ENCODE data around the gene CWC22.

CWC22 gene

GRCh38 chr2:179898873-179899272, 108.2 kb downstream of the CWC22 start:
- TF ChIP-seq CTCF (IDR thresholded peaks at IDR 0.05; ENCODE audit: insufficient read depth, low read length) (no peak), POLR2AphosphoS5 (IDR thresholded peaks at IDR 0.05; ENCODE audit: low read depth) (no peak), GABPA (IDR thresholded peaks at IDR 0.05; ENCODE audit: low read depth) (no peak), SPI1 (IDR thresholded peaks at IDR 0.05; ENCODE audit: borderline replicate concordance, low read depth) (no peak)
- TF ChIP-seq, protein P1, sequence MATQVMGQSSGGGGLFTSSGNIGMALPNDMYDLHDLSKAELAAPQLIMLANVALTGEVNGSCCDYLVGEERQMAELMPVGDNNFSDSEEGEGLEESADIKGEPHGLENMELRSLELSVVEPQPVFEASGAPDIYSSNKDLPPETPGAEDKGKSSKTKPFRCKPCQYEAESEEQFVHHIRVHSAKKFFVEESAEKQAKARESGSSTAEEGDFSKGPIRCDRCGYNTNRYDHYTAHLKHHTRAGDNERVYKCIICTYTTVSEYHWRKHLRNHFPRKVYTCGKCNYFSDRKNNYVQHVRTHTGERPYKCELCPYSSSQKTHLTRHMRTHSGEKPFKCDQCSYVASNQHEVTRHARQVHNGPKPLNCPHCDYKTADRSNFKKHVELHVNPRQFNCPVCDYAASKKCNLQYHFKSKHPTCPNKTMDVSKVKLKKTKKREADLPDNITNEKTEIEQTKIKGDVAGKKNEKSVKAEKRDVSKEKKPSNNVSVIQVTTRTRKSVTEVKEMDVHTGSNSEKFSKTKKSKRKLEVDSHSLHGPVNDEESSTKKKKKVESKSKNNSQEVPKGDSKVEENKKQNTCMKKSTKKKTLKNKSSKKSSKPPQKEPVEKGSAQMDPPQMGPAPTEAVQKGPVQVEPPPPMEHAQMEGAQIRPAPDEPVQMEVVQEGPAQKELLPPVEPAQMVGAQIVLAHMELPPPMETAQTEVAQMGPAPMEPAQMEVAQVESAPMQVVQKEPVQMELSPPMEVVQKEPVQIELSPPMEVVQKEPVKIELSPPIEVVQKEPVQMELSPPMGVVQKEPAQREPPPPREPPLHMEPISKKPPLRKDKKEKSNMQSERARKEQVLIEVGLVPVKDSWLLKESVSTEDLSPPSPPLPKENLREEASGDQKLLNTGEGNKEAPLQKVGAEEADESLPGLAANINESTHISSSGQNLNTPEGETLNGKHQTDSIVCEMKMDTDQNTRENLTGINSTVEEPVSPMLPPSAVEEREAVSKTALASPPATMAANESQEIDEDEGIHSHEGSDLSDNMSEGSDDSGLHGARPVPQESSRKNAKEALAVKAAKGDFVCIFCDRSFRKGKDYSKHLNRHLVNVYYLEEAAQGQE (IDR thresholded peaks at IDR 0.05; ENCODE audit: insufficient replicate concordance, low read depth) = no peak
- Histone ChIP-seq H3K4me3 (replicated peaks; ENCODE audit: insufficient read depth, low read length) (no peak overlapping the region), H3K27ac (replicated peaks) (no peak overlapping the region), H3K27me3 (ENCODE audit: insufficient read depth, poor library complexity, severe bottlenecking) (no peaks in the 10 kb centered on the region)
- DNase-seq (ENCODE audit: low read depth in 1 of 2, low spot score in 1 of 2) = peak; percentile 4 to 52
